H1 (cell line): ENCODE measurements around the gene ASB1.

Experiments
- CBX8 ChIP-seq: fragments of 300-800, 300-1000 bp; sonication (generic); IDR thresholded peaks from 2 replicates; pipeline ENCODE4 v1.7.1; 2016; ENCODE audit warnings: low read depth, low read length, borderline replicate concordance
- EP300 ChIP-seq, 2 experiments: IDR thresholded peaks; 1 replicate in 1 of 2; 2 replicates in 1 of 2; pipeline ENCODE4 v1.6.1; 2011 to 2012; ENCODE audit warnings: low read depth in 2 of 2, low read length in 2 of 2, mild to moderate bottlenecking in 2 of 2, borderline replicate concordance in 1 of 2, inconsistent platforms in 1 of 2, moderate library complexity in 1 of 2
- EZH2 ChIP-seq: fragments of 200-600 bp; sonication (generic); IDR thresholded peaks from 2 replicates; pipeline ENCODE4 v1.7.1; 2012; ENCODE audit warnings: low read depth, mild to moderate bottlenecking, moderate library complexity, low read length, inconsistent platforms; ENCODE audit not compliant: severe bottlenecking
- POLR2A ChIP-seq, 2 experiments: IDR thresholded peaks; 1 replicate in 1 of 2; 2 replicates in 1 of 2; pipeline ENCODE4 v1.6.1; 2011; ENCODE audit warnings: low read depth in 2 of 2, low read length in 2 of 2, mild to moderate bottlenecking in 2 of 2; ENCODE audit errors: control extremely low read depth in 1 of 2
- RAD21 ChIP-seq, 2 experiments: IDR thresholded peaks in 1 of 2; conservative IDR thresholded peaks in 1 of 2; 2 replicates each; pipeline ENCODE4 v1.6.1; 2011; ENCODE audit warnings: low read depth in 2 of 2, low read length in 2 of 2, improper control_type of control experiment in 1 of 2, inconsistent platforms in 1 of 2, mild to moderate bottlenecking in 1 of 2, moderate library complexity in 1 of 2
- RFX5 ChIP-seq: IDR thresholded peaks from 2 replicates; pipeline ENCODE4 v1.6.1; 2011; ENCODE audit warnings: low read depth, low read length, improper control_type of control experiment, borderline replicate concordance
- SIX5 ChIP-seq: IDR thresholded peaks from 2 replicates; pipeline ENCODE4 v1.6.1; 2011; ENCODE audit warnings: mild to moderate bottlenecking, low read depth, low read length
- SP1 ChIP-seq: IDR thresholded peaks from 2 replicates; pipeline ENCODE4 v1.6.1; 2011; ENCODE audit warnings: low read depth, low read length
- TCF12 ChIP-seq: IDR thresholded peaks from 2 replicates; pipeline ENCODE4 v1.6.1; 2011; ENCODE audit warnings: low read depth, mild to moderate bottlenecking, low read length
- YY1 ChIP-seq: IDR thresholded peaks from 2 replicates; pipeline ENCODE4 v1.6.1; 2011; ENCODE audit warnings: low read depth, mild to moderate bottlenecking, low read length
- TF ChIP-seq, protein P1 (sequence below), 3 experiments: IDR thresholded peaks; 1 replicate in 2 of 3; 2 replicates in 1 of 3; pipeline versions ENCODE4 v1.5.1 to v1.6.1; 2011; ENCODE audit warnings: low read length in 3 of 3, mild to moderate bottlenecking in 3 of 3, inconsistent platforms in 2 of 3, low read depth in 1 of 3, moderate library complexity in 1 of 3; ENCODE audit not compliant: insufficient read depth in 1 of 3; ENCODE audit errors: control extremely low read depth in 1 of 3
- TF ChIP-seq, protein P2 (sequence below): IDR thresholded peaks from 2 replicates; pipeline ENCODE4 v1.6.1; 2012; ENCODE audit warnings: inconsistent platforms
- TF ChIP-seq, protein P3 (sequence below): IDR thresholded peaks from 2 replicates; pipeline ENCODE4 v1.6.1; 2011; ENCODE audit warnings: low read length, improper control_type of control experiment

DNA sequence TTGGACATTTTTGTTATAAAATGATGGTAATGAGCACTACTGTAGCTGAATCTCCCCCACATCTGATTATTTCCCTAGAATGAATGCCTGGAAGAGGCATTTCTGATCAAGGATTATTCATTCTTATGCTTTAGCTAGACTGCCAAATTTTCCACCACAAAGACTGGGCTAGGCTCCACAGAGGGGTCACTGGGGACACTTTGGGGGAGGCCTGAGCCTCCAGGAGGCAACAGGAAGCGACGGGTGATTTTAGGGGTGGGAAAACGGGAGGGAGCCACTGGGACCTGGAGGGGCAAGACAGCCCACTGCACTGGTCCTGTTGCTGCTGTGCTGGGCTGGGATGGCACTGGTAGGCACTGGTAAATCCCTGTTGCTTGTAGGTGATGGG is 2.4 kb upstream of the ASB1 start:
- TF ChIP-seq, protein P1, sequence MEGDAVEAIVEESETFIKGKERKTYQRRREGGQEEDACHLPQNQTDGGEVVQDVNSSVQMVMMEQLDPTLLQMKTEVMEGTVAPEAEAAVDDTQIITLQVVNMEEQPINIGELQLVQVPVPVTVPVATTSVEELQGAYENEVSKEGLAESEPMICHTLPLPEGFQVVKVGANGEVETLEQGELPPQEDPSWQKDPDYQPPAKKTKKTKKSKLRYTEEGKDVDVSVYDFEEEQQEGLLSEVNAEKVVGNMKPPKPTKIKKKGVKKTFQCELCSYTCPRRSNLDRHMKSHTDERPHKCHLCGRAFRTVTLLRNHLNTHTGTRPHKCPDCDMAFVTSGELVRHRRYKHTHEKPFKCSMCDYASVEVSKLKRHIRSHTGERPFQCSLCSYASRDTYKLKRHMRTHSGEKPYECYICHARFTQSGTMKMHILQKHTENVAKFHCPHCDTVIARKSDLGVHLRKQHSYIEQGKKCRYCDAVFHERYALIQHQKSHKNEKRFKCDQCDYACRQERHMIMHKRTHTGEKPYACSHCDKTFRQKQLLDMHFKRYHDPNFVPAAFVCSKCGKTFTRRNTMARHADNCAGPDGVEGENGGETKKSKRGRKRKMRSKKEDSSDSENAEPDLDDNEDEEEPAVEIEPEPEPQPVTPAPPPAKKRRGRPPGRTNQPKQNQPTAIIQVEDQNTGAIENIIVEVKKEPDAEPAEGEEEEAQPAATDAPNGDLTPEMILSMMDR (IDR thresholded peaks at IDR 0.05; ENCODE audit: control extremely low read depth in 1 of 3, insufficient read depth in 1 of 3, low read depth in 1 of 3, low read length in 3 of 3): no peak
- TF ChIP-seq SP1 (no peak), EZH2 (no peak), RFX5 (no peak), TCF12 (no peak), RAD21 (IDR thresholded peaks at IDR 0.05 in 1 of 2, conservative IDR thresholded peaks at IDR 0.05 in 1 of 2; ENCODE audit: low read depth in 2 of 2, low read length in 2 of 2) (no peak), POLR2A (IDR thresholded peaks at IDR 0.05; ENCODE audit: control extremely low read depth in 1 of 2, low read depth in 2 of 2, low read length in 2 of 2) (no peak), EP300 (IDR thresholded peaks at IDR 0.05; ENCODE audit: borderline replicate concordance in 1 of 2, low read depth in 2 of 2, low read length in 2 of 2) (no peak), YY1 (no peak), CBX8 (no peak), SIX5 (no peak)
- TF ChIP-seq, protein P2, sequence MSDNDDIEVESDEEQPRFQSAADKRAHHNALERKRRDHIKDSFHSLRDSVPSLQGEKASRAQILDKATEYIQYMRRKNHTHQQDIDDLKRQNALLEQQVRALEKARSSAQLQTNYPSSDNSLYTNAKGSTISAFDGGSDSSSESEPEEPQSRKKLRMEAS: no peak
- TF ChIP-seq, protein P3, sequence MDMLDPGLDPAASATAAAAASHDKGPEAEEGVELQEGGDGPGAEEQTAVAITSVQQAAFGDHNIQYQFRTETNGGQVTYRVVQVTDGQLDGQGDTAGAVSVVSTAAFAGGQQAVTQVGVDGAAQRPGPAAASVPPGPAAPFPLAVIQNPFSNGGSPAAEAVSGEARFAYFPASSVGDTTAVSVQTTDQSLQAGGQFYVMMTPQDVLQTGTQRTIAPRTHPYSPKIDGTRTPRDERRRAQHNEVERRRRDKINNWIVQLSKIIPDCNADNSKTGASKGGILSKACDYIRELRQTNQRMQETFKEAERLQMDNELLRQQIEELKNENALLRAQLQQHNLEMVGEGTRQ: no peak
